ENCODE results near the gene CRYBG1.

CRYBG1 gene

DNA sequence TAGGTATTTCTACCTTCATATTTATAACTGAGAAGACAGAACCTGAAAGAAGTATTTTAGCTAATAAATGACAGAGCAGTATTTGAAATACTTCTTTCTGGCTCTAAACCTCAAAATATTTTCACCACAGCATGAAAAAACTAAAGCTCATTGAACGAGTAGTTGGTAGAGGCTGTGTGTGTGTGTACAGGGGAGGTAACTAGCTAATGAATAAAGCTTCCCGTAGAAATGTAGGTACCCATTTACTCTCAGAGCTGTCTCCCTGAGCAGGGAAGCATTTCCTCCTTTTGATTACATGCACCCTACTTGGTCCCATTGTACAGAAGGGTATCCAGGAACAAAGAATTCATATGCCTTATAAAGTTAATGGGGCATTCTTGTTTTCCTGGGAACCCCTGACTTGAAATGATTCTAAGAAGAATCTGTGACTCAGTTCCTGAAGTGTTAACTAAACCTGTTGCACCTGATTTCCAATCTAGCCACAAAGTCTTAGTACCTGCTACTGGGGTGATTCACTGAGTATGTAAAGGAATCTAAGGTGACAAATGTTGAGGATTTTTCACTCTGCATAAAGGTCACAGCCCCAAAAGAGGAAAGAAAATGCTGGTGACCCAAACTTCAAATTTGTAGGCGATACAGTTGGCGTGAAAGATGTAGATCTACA lies 12.5 kb downstream of the CRYBG1 start:
- Histone ChIP-seq H3K27ac (ENCODE audit: insufficient read depth, low read depth, low read length, poor library complexity, severe bottlenecking) (no peak overlapping the region), H3K4me1 (ENCODE audit: control insufficient read depth, insufficient read depth, low read length) (no peaks in the 10 kb centered on the region), H3K4me3 (ENCODE audit: insufficient read depth, low read depth, low read length) (no peak overlapping the region), H3K36me3 (ENCODE audit: control insufficient read depth, insufficient read depth, low read length) (no peaks in the 10 kb centered on the region), H3K27me3 (ENCODE audit: control insufficient read depth, insufficient read depth, low read length, poor library complexity, severe bottlenecking) (no peaks in the 10 kb centered on the region), H3K9me3 (ENCODE audit: control insufficient read depth, low read length) (no peaks in the 10 kb centered on the region)
- WGBS, 2 experiments = 95% methylated on average over 4 of the region's 4 CpGs

DNA sequence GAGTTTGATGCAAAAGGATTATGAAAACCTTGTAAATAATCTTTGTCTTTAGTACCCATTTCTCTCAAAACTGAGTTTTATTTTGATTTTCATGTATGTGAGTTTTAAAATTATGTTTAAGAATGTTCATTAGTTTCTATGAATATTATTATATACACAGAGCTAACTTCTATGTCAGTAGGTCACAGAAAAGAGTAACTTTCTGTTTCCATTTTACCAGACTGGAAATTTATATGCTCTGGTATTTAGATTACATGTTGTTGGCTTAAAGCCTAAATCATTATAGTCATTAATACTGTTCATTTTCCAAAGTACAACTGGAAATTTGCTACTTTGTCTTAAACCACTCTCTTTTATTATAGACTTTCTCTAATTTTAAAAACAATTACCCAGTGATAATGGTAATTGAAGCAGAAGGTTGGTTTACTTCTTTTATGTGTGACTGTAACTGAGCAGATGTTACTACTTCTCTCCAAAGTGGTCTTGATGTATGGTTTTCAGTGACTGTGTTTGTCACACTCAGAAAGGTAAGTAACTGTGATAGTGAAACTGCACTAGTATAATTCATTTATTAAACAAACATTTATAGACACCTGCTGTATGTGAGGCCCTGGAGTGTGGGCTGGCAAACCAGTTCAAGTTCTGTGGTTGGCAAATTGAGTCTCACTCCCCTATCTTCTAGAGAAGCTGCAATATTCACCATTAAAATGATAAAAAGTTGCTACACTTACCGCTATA lies 13.2 kb downstream of the CRYBG1 start:
- no peak overlapping the region for H3K27ac ChIP-seq (ENCODE audit: insufficient read depth, low read depth, low read length, poor library complexity, severe bottlenecking)
- H3K4me1 ChIP-seq (ENCODE audit: control insufficient read depth, insufficient read depth, low read length) = no peaks in the 10 kb centered on the region
- no peak overlapping the region for H3K4me3 ChIP-seq (ENCODE audit: insufficient read depth, low read depth, low read length)
- no peaks in the 10 kb centered on the region for H3K36me3 ChIP-seq (ENCODE audit: control insufficient read depth, insufficient read depth, low read length)
- no peaks in the 10 kb centered on the region for H3K27me3 ChIP-seq (ENCODE audit: control insufficient read depth, insufficient read depth, low read length, poor library complexity, severe bottlenecking)
- WGBS, 2 experiments = 100% methylated on average over 1 of the region's 1 CpG
- no peaks in the 10 kb centered on the region for H3K9me3 ChIP-seq (ENCODE audit: control insufficient read depth, low read length)

DNA sequence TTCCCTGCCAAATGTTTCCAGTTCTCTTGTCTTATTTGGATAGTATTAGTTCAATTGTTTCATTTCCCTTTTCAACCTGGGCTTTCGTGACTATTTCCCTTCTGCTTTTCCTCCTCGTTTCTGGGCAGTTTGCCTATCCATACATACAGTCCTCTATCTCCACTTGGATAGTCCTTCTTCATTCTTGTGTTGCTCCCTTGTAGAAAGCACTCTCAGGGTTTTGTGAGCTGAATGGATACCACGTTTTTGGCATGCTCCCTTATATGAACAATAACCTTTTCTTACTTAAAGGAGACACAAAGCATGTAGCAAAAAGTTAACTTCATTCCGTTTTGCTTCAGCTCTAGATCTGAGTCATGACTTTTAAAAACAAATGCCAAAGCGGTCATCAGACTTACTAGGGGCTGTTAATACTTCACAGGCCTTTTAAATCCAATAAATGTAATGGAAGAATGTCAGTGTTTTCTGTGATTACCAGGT lies 16.6 kb downstream of the CRYBG1 start:
- Histone ChIP-seq H3K27ac (ENCODE audit: insufficient read depth, low read depth, low read length, poor library complexity, severe bottlenecking) (no peak overlapping the region), H3K27me3 (ENCODE audit: control insufficient read depth, insufficient read depth, low read length, poor library complexity, severe bottlenecking) (no peaks in the 10 kb centered on the region), H3K4me1 (ENCODE audit: control insufficient read depth, insufficient read depth, low read length) (no peaks in the 10 kb centered on the region), H3K9me3 (ENCODE audit: control insufficient read depth, low read length) (no peaks in the 10 kb centered on the region), H3K4me3 (ENCODE audit: insufficient read depth, low read depth, low read length) (no peak overlapping the region), H3K36me3 (ENCODE audit: control insufficient read depth, insufficient read depth, low read length) (no peaks in the 10 kb centered on the region)
- WGBS, 2 experiments = 89 to 90% methylated on average over 5 of the region's 5 CpGs

DNA sequence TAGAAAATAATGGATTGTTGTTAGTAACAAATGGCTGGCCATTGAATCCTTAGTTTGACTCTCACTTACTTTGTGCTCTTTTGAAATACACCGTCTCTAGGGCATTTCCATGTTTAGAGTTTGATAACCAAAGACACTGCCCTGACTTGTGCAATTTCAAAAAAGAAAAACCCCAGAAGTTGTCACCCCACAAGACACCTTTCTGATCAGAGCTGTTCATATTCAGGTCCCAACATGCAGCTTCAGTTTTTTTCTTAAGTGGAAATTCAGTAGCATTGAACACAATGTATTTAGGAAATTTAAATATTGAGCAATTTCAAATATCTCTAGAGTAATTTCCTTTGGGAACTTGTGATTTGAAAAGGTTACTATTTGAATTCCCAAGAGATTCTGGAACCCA lies 19.4 kb downstream of the CRYBG1 start:
- Histone ChIP-seq H3K36me3 (ENCODE audit: control insufficient read depth, insufficient read depth, low read length) (no peaks in the 10 kb centered on the region), H3K9me3 (ENCODE audit: control insufficient read depth, low read length) (no peaks in the 10 kb centered on the region), H3K27me3 (ENCODE audit: control insufficient read depth, insufficient read depth, low read length, poor library complexity, severe bottlenecking) (no peaks in the 10 kb centered on the region), H3K4me1 (ENCODE audit: control insufficient read depth, insufficient read depth, low read length) (no peaks in the 10 kb centered on the region), H3K4me3 (ENCODE audit: insufficient read depth, low read depth, low read length) (no peak overlapping the region), H3K27ac (ENCODE audit: insufficient read depth, low read depth, low read length, poor library complexity, severe bottlenecking) (no peak overlapping the region)
- 56 to 58% methylated on average over 1 of the region's 1 CpG for WGBS, 2 experiments

DNA sequence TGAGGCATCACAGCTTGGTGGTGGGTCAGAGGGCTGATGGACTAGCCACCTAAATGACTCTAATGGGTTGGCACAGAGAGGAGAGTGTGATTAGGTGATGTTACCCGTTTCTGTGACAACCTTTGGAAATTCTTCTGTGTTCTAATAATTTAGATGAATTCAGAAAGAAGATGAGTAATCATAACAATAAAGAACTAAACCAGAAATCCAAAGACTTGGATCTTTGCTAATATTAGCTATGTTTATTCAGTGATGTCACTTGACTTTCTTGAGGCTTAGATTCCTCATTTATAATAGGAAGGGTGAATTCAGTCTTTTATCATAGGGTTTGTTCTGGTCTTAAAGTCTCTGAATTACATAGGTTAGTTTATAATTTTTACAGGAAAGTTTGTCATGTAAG lies 19.9 kb downstream of the CRYBG1 start:
- no peaks in the 10 kb centered on the region for H3K9me3 ChIP-seq (ENCODE audit: control insufficient read depth, low read length)
- no peaks in the 10 kb centered on the region for H3K27me3 ChIP-seq (ENCODE audit: control insufficient read depth, insufficient read depth, low read length, poor library complexity, severe bottlenecking)
- no peak overlapping the region for H3K4me3 ChIP-seq (ENCODE audit: insufficient read depth, low read depth, low read length)
- no peaks in the 10 kb centered on the region for H3K36me3 ChIP-seq (ENCODE audit: control insufficient read depth, insufficient read depth, low read length)
- H3K27ac ChIP-seq (ENCODE audit: insufficient read depth, low read depth, low read length, poor library complexity, severe bottlenecking) = no peak overlapping the region
- no peaks in the 10 kb centered on the region for H3K4me1 ChIP-seq (ENCODE audit: control insufficient read depth, insufficient read depth, low read length)
- 56% methylated on average over 1 of the region's 1 CpG; no CpG with 5 or more reads in 1 of the 2 experiments for WGBS, 2 experiments

DNA sequence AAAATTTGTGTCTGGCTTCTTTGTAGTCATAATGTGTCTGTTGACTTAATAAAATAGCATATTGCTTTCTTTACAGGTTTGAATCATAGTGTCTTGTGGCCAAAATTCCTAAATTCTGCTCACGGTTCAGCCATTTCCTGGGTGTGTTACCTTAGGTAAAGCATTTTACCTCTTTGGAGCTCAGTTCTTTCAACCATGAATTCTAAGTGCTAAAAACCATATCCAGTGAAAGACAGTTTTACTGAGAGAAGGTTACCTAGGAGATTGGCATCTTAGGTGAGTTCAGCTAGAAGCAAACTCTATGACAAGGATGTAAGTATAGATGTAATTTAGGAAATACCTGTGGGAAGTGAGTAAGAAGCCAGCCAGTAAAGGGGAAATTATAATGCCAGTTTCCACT lies 20.7 kb downstream of the CRYBG1 start:
- WGBS, 2 experiments = 89% methylated on average over 1 of the region's 1 CpG
- no peak overlapping the region for H3K4me3 ChIP-seq (ENCODE audit: insufficient read depth, low read depth, low read length)
- no peaks in the 10 kb centered on the region for H3K36me3 ChIP-seq (ENCODE audit: control insufficient read depth, insufficient read depth, low read length)
- H3K4me1 ChIP-seq (ENCODE audit: control insufficient read depth, insufficient read depth, low read length) = no peaks in the 10 kb centered on the region
- no peaks in the 10 kb centered on the region for H3K27me3 ChIP-seq (ENCODE audit: control insufficient read depth, insufficient read depth, low read length, poor library complexity, severe bottlenecking)
- no peak overlapping the region for H3K27ac ChIP-seq (ENCODE audit: insufficient read depth, low read depth, low read length, poor library complexity, severe bottlenecking)
- H3K9me3 ChIP-seq (ENCODE audit: control insufficient read depth, low read length) = no peaks in the 10 kb centered on the region

DNA sequence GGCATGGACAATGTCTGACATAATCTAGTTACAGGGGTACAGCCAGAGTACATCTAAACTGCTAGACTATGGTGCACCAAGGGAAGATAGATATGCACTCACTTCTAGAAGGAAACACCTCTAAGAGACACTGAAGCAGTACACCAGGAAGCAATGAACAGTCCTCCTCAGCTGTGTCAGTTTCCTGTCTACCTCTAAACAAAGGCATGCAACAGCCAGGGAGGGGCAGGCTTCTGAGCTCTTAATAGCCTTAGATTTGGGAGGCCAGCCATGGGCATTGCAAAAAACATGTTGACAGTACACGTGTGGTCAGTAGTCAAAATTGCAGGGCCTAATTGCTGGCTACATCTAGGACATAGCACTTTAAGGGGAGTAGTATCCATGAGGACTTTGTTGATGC lies 21.4 kb downstream of the CRYBG1 start:
- no peaks in the 10 kb centered on the region for H3K4me1 ChIP-seq (ENCODE audit: control insufficient read depth, insufficient read depth, low read length)
- H3K4me3 ChIP-seq (ENCODE audit: insufficient read depth, low read depth, low read length) = no peak overlapping the region
- no peaks in the 10 kb centered on the region for H3K27me3 ChIP-seq (ENCODE audit: control insufficient read depth, insufficient read depth, low read length, poor library complexity, severe bottlenecking)
- no peaks in the 10 kb centered on the region for H3K36me3 ChIP-seq (ENCODE audit: control insufficient read depth, insufficient read depth, low read length)
- H3K9me3 ChIP-seq (ENCODE audit: control insufficient read depth, low read length) = no peaks in the 10 kb centered on the region
- 80 to 86% methylated on average over 1 of the region's 1 CpG for WGBS, 2 experiments
- H3K27ac ChIP-seq (ENCODE audit: insufficient read depth, low read depth, low read length, poor library complexity, severe bottlenecking) = no peak overlapping the region

DNA sequence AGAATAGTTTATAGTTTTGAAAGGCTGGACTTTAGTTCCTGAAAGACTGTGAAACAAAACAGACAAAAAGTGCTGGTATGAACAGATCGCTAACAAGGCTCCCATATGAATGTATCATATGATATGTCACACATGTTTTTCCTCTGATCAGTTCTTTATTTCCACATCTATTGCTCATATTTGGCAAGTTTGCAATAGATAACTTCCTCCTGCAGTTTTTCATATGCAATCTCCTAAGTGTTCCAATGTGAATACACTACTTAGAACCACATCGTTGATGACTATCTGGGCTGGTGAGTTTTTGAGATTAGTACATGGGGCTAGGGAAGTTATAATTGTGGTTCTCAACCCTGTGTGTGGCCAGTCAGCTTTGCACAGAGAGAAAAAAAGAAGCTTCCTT lies 23.1 kb downstream of the CRYBG1 start:
- Histone ChIP-seq H3K4me1 (ENCODE audit: control insufficient read depth, insufficient read depth, low read length) (no peaks in the 10 kb centered on the region), H3K9me3 (ENCODE audit: control insufficient read depth, low read length) (no peaks in the 10 kb centered on the region), H3K4me3 (ENCODE audit: insufficient read depth, low read depth, low read length) (no peak overlapping the region), H3K27me3 (ENCODE audit: control insufficient read depth, insufficient read depth, low read length, poor library complexity, severe bottlenecking) (no peaks in the 10 kb centered on the region), H3K36me3 (ENCODE audit: control insufficient read depth, insufficient read depth, low read length) (no peaks in the 10 kb centered on the region), H3K27ac (ENCODE audit: insufficient read depth, low read depth, low read length, poor library complexity, severe bottlenecking) (no peak overlapping the region)
- WGBS, 2 experiments = 94 to 95% methylated on average over 2 of the region's 2 CpGs

DNA sequence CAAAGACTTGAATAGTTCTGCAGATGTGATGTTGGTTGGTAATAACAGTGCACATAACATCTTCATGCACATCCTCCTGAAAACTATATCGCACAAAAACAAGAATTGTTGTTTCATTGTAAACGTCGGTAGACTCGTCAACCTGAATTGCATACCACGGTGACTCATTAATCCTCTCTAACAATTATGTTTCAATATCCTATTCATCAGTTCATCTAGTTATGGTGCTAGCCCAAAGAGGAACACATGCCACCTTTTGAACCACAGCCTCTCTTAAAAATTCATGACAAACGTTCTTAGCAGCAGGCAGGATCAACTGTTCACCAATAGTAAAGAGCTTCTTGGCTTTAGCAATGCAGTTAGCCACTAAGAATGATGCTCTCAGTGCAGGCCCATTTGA lies 25.0 kb downstream of the CRYBG1 start:
- Histone ChIP-seq H3K36me3 (ENCODE audit: control insufficient read depth, insufficient read depth, low read length) (no peaks in the 10 kb centered on the region), H3K9me3 (ENCODE audit: control insufficient read depth, low read length) (no peaks in the 10 kb centered on the region), H3K4me3 (ENCODE audit: insufficient read depth, low read depth, low read length) (no peak overlapping the region), H3K4me1 (ENCODE audit: control insufficient read depth, insufficient read depth, low read length) (no peaks in the 10 kb centered on the region), H3K27ac (ENCODE audit: insufficient read depth, low read depth, low read length, poor library complexity, severe bottlenecking) (no peak overlapping the region), H3K27me3 (ENCODE audit: control insufficient read depth, insufficient read depth, low read length, poor library complexity, severe bottlenecking) (no peaks in the 10 kb centered on the region)
- WGBS, 2 experiments = 89 to 91% methylated on average over 6 of the region's 6 CpGs

DNA sequence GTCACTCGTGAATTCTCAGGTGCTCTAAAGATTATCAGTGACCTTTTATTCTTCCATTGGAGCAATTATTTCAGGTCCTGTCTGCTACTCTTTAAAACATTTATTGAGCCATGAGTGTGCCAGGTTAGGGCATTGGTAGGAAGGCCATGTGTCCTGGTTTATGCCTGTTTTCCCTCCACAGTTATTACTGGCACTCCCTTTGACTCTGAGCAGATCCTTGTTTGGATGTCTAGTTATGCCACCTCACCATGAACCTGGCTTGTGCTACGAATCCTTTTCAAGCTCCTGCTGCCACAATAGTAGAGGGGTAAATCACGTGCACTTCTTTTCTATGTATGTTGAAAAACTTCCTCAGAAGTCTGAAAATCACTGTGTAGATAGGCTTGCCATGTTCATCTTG lies 27.4 kb downstream of the CRYBG1 start:
- Histone ChIP-seq H3K27ac (ENCODE audit: insufficient read depth, low read depth, low read length, poor library complexity, severe bottlenecking) (no peak overlapping the region), H3K4me3 (ENCODE audit: insufficient read depth, low read depth, low read length) (no peak overlapping the region)
- 87 to 89% methylated on average over 3 of the region's 3 CpGs for WGBS, 2 experiments

More for the DNA sequence above, 27.4 kb downstream of the CRYBG1 start:
- Histone ChIP-seq H3K27me3 (ENCODE audit: control insufficient read depth, insufficient read depth, low read length, poor library complexity, severe bottlenecking) (no peaks in the 10 kb centered on the region), H3K4me1 (ENCODE audit: control insufficient read depth, insufficient read depth, low read length) (no peaks in the 10 kb centered on the region), H3K9me3 (ENCODE audit: control insufficient read depth, low read length) (no peaks in the 10 kb centered on the region), H3K36me3 (ENCODE audit: control insufficient read depth, insufficient read depth, low read length) (no peaks in the 10 kb centered on the region)
